Stimulated activated CD8-positive, alpha-beta memory T cell treated with anti-CD3 and anti-CD28 coated beads, Interleukin-15, amount 100 ng/mL, for 4 hours (primary cell): ENCODE measurements around the gene WDR1.

ENCODE experiments used
- DNase-seq, 2 donors: peaks; one replicate each; pipeline ENCODE4 v3.0.0-alpha.2; 2020; ENCODE audit warnings: low read depth in 2 of 2

The WDR1 gene

DNA sequence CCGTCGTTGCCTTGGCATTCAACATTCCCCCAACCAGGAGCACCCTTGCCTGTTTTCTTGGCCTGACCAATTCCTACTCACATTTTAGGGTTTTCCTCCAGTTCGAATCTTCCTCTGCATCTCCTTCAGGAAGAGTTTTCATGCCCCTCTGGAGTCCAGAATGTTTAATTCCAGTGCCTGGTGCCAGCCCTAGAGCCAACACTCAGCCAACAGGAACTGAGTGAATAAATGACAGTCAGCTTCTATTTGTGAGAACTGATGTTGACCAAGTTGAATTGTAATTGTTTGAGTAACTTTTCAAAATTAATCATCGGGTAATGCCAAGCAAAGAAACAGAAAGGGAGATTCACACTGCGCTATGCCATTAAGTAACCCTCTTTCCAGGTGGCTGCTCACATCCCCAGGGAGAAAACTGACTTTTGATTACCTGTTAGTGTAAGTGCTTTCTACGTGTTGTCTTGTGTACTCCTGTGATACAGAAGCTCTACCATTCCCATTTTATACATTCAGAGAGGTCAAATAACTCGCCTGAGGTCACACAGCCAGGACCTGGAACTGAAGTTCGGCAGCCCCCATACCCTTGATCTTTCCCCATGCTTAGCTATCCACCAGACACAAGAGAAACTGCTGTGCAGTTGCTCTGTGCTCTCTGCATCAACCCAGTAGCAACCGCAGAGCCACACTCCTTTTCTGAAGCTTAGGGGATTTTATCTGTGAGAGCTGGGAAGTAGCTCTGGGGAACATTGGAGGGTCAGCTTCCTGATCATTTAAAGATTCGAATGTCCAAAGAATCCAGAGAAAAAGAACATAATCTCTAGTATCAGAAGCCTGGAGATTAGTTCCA lies 76.3 kb downstream of the WDR1 start:
- no peak for DNase-seq

DNA sequence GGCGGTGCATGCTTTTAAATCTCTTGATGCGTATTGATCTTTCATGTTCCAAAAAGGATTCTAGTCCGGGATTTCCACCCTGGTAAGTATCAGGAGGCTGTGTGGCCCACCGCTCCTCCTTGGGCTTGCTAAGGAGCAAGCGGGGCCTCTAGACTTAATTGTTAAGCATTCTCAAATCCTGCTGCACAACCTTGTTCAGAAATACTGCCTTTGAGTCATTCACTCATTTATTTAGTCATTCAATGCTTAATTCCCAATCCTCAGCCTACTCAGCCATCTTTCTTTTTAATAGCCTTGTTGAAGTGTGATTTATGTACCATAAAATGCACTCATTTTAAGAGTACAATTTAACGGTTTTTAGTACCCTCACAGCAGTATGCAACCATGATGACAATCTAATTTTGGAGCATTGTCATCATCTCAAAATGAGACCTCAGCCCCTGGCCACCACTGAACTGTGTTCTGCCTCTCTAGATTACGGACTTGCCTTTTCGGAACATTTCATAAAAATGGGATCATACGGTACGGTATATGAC lies 79.7 kb downstream of the WDR1 start:
- no peak for DNase-seq

DNA sequence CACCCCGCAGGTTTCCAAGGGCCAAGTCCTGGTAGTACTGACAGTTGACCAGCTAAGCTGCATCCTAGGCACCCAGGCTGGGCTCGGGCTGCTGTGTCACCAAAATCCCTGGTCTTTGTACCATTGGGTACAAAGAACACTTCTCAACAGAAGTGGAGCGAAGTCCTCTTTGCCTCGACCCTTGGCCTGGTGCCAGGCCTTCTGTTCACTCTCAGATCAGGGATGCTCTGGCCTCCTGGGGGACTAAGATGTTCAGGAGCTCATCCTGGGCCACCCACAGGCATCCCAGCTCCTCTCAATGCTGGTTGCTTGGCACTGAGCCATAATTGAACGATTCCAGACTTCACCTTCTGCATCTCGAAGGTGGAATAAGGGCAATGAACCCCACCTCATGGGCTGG lies 81.5 kb downstream of the WDR1 start:
- DNase-seq = no peak

DNA sequence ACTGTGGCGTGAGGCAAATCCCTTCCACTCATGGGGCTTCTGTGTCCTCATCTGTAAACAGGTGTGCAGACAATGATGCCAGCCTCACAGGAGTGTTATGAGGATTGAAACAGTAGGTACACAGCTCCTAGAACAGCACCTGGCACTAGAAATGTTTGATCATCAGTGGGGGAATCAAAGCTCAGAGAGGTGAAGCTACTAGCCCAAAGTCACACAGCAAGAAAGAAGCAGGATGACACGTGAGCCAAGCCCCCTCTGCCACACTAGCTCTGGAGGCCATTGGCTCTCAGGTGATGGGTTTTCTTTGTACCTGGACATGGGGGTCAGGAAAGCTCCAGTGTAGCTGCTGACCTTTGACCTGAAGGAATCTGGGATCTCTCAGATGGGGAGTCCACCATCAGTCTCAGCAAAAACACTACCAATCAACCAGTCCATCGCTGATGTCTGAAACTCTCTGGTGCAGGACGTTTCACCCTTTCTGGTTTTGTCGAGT lies 81.9 kb downstream of the WDR1 start:
- DNase-seq = no peak

DNA sequence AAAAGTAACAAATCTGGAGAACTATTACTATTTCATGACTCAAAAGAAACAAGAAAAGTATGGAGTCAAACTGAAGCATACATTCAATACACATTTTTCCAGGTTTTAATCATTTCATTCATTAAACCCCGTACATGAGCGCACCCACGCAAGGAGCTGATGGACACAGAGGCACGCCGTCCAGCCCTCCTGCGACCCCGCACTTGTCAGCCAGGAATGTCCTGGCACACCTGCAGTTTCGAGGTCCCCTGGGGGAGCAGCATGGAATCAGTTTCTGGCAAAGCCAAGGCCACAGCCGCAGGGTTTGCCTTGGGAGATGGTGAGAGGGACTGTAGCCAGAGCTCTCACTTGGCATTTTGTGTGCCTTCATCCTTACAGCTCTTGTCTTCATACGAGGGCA lies 82.5 kb downstream of the WDR1 start:
- DNase-seq = no peak

DNA sequence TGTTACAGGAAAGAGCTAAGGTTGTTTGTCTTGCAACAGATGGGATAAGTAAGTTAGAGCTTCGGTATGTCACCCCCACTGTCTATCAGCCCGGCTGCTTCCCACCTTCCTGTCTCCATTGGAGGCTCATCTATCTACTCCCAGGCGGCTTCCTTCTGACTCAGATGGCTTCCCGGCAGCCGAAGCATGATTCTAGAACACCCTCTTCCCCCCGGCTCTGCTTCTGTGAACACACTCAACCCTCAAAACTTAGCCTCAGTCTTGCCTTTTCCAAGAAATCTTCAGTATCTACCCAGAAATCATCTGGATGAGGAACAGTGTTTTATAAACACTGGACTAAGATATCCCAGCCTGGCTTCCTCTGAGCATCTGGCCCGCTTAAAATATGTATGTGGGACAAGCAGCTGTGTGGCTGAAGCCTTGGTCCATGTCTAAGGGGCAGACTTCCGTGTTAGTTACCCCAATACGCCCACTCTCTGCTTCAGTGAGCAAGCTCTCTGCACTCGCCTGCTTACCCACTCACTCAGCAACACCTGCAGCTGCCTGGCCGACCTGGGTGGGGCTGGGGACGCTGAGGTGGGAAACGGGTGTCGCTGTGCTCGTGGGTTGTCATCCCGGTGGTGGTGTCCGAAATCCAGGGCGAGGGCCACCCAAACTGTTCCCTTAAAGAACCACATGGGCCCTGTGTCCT lies 83.3 kb downstream of the WDR1 start:
- DNase-seq = no peak

DNA sequence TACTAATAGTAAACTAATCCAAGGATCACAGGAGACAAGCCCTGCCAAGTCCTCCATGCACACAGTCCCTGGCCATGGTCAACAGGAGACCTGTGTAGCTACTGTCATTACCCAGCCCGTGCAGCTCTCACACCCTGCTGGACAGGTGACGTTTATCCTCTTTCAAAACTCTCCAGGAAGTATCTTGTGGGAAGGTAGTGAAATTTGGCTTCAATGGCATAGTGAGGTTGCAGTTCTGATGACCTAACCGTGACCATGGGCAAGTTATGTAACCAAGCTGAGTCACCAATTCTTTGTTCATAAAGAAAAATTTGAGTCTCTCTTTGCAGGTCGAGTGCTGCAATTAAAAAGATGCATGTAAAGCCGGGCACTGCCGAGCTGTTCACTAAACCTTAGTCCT lies 84.0 kb downstream of the WDR1 start:
- DNase-seq = no peak

DNA sequence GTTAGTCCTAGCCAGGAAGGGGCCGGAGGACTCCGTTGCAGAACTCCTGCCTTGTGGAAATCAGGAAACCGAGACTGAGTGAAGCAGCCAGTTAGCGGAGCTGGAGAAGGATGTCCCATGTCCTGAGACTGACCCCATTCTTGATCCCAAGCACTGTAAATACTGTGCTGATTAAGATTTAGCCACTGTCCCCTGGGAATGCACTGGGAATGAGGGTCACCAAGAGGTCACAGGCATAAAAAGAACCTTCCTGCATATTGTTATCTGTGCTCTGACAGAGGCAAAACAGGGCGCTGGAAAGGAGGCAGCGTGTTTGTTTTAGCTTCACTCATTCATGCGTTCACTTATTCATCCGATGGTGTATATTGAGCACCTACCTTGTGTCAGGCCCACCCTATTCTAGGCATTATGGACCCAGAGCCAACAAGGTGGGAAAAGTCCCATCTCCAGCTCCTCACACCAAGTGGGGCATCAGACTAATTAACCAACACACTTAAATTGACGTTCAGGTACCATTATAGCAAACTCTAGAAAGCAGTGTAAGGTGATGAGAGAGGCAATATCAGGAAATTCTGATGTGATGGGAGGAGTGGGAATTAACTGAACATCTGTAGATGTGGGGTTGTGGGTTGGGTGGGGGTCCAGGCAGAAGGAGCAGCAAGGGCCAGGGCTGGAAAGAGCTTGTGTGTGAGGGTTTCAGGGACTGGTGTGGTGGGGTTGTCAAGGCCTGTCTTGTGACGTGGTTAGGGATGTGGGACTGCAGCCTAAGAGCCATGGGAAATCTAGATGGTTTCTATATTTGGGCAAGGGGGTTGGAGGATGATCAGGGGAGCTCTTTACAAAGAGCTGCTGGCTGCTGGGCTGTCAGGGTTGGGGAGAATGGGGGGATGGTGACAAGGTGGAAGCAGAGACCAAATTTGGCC lies 84.7 kb downstream of the WDR1 start:
- no peak for DNase-seq

DNA sequence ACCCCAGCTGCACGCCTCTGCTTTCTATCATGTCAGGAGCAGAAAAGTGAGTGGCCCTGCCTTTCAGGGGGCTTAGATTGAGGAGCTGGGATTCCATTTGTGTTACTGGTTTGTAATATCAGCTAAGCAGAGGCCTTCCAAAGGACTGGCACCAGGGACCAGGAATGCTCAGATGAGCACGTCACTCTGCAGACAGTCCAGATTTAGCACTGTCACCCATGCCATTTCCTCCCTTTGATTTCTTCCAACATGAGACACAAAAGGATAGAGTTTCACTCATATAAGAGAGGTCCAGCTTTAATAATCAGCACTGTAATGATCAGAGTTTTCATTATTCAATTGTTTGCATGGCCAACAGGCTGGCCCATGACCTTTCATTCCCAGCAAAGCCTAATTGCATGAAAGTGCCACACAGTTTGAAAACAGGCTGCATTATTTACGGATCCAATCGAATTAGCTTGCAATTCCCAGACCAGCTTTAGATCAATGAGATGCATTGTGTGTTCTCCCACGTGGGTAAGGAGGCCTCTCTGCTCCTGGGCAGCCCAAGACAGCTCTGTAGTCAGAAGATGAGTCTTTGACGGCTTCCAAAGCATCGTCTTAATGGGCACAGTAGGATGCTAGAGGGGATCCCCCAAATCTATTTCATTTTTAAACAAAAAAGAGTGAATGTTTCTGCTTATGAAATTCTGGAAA lies 85.5 kb downstream of the WDR1 start:
- DNase-seq = no peak

DNA sequence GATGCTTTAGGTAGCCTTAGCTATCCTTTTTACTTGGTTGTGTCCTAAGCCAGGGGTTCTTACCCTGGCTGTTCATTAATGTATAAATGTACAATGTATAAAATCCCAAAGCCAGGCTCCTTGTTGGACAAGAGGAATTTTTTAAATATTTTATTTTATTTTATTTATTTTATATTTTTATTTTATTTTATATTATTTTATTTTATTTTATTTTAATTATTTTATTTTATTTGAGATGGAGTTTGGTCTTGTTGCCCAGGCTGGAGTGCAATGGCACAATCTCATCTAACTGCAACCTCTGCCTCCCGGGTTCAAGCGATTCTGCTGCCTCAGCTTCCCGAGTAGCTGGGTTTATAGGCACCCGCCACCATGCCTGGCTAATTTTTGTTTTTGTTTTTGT lies 87.2 kb downstream of the WDR1 start:
- no peak for DNase-seq

DNA sequence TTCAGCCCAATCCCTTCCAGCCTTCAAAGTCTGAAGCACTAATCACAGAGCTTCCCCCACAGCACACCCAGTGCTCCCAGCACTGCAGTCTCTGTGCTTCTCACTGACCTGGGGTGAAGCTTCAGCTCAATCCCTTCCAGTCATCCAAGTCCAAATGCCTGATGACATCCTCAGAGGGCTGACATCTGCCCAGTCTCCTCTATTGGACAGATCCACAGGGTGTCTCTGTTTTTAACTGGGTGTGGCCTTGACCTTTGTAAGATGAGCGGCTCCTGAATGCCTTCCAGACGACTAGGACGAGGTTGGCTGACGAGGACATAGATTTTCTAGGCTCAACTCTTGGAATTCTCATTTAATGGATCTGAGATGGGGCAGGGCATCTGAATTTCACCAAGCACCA lies 87.7 kb downstream of the WDR1 start:
- no peak for DNase-seq

DNA sequence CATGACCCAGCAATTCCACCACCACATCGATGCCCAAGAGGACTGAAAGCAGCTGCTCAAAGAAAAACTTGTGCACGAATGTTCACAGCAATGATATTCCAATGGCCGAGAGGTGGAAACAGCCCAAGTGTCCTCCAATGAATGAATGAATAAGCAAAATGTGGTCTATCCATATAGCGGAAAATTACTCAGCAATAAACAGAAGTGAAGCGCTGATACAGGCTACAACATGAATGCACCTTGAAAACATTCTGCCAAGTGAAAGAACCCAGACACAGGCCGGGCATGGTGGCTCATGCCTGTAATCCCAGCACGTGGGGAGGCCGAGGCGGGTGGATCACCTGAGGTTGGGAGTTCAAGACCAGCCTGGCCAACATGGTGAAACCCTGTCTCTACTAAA lies 90.1 kb downstream of the WDR1 start:
- no peak for DNase-seq

DNA sequence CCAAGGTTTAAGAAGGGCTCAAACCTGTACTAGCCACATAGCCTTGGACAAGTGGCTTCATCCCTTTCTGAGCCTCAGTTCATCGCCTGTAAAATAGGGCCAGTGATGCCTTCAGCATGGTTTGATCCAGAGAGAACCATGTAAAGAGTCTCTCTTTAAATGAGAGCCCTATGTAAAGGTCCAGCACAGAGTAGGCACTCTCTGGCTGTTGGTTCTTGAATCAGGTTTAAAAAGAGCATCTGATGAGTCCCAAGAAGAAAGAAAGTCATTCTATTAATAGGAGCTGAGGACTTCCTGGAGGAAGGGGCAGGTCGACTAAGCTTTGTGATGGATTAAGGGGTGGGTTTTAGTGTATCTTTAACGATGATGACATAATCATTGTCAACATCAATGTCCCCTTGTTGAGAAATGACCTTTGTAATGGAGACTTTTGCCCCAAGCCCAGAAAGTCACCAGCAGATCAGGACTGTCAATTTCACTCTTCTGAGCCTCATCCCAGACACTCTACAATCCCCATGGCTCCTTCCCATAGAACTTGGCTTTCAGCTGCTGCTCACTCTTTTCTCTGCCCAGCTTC lies 91.3 kb downstream of the WDR1 start:
- DNase-seq = no peak
